AG04450 (cell line): ENCODE results near the gene TOMT. TPM values are rescaled to one million over a fixed set of nuclear protein-coding genes. Genes with fewer than 3 reads are reported as not detected.

Experiments used
- CTCF ChIA-PET: fragments of 300-600, 350-600 bp; formaldehyde crosslinking; extraction: SDS; loops from one replicate; lab custom pipeline; 2022; ENCODE audit warnings: antibody characterized with exemption, inconsistent platforms; lab: Charles Lee
- POLR2A ChIA-PET: fragments of 350-600 bp; formaldehyde crosslinking; extraction: SDS; loops from one replicate; lab custom pipeline; 2021; ENCODE audit warnings: antibody characterized with exemption, inconsistent platforms; lab: Yijun Ruan, JAX
- DNase-seq: peaks from one replicate; pipeline ENCODE4 v3.0.0-alpha.2; 2011; ENCODE audit warnings: low read depth, low spot score
- H3K27ac ChIP-seq: one replicate; pipeline ENCODE4 v1.5.1; 2012; ENCODE audit warnings: low read depth, low read length, control low read depth
- H3K27me3 ChIP-seq: one replicate; pipeline ENCODE4 v1.6.0; 2012; ENCODE audit warnings: low read length; ENCODE audit not compliant: control insufficient read depth, insufficient read depth
- H3K4me3 ChIP-seq: 2 replicates; pipeline ENCODE4 v1.5.1; 2011; ENCODE audit warnings: mild to moderate bottlenecking, low read depth, low read length, control low read depth
- H3K9me3 ChIP-seq: 2 replicates; pipeline ENCODE4 v1.5.1; 2012; ENCODE audit warnings: low read length; ENCODE audit not compliant: control insufficient read depth, insufficient read depth
- polyA plus RNA-seq: library from polyadenylated mRNA; depleted of rRNA; stranded (reverse); fragments of >200 nt; gene quantifications from 2 replicates; pipeline ENCODE4 v1.2.3, GENCODE V29; 2011
- TF ChIP-seq, protein P1 (sequence below): IDR thresholded peaks from 2 replicates; pipeline ENCODE4 v1.5.1; 2011; ENCODE audit warnings: low read depth, low read length, control low read depth, inconsistent platforms

TOMT gene
- polyA plus RNA-seq, 1 experiment: not detected

GRCh38 chr11:72083414-72083813 is 22.3 kb upstream of the TOMT start:
- TF ChIP-seq, protein P1, sequence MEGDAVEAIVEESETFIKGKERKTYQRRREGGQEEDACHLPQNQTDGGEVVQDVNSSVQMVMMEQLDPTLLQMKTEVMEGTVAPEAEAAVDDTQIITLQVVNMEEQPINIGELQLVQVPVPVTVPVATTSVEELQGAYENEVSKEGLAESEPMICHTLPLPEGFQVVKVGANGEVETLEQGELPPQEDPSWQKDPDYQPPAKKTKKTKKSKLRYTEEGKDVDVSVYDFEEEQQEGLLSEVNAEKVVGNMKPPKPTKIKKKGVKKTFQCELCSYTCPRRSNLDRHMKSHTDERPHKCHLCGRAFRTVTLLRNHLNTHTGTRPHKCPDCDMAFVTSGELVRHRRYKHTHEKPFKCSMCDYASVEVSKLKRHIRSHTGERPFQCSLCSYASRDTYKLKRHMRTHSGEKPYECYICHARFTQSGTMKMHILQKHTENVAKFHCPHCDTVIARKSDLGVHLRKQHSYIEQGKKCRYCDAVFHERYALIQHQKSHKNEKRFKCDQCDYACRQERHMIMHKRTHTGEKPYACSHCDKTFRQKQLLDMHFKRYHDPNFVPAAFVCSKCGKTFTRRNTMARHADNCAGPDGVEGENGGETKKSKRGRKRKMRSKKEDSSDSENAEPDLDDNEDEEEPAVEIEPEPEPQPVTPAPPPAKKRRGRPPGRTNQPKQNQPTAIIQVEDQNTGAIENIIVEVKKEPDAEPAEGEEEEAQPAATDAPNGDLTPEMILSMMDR: no peak
- Histone ChIP-seq H3K9me3 (no peaks in the 10 kb centered on the region; the same call in 1 of the 2 replicates), H3K27ac (no peak overlapping the region), H3K27me3 (no peaks in the 10 kb centered on the region), H3K4me3 (no peak overlapping the region)
- ChIA-PET POLR2A (no interaction called here), CTCF (interaction anchor here (7.3 kb wide), 1 partner anchor 58 kb away, joined by 75 read pairs; no protein-coding TSS in a partner anchor)
- no peak for DNase-seq

- H3K9me3 ChIP-seq: no peaks in the 10 kb centered on the region; the same call in 1 of the 2 replicates
- TF ChIP-seq, protein P1: no peak
- no peak overlapping the region for H3K4me3 ChIP-seq
- no peak for DNase-seq
- H3K27ac ChIP-seq: no peak overlapping the region
- CTCF ChIA-PET: interaction anchor here (0.7 to 7.3 kb wide), 2 partner anchors 12 to 58 kb away, joined by 3 to 75 read pairs; no protein-coding TSS in a partner anchor
- no peaks in the 10 kb centered on the region for H3K27me3 ChIP-seq
- POLR2A ChIA-PET: no interaction called here
Observed at GRCh38 chr11:72084076-72084475, 21.6 kb upstream of the TOMT start.

- no peak overlapping the region for H3K4me3 ChIP-seq
- ChIA-PET CTCF (interaction anchor here (0.8 to 7.3 kb wide), 2 partner anchors 59 to 346 kb away, joined by 4 to 75 read pairs; no protein-coding TSS in a partner anchor), POLR2A (interaction anchor here (1.1 kb wide), 1 partner anchor 45 kb away, joined by 4 read pairs; no protein-coding TSS in a partner anchor)
- H3K9me3 ChIP-seq: no peaks in the 10 kb centered on the region; the same call in 1 of the 2 replicates
- TF ChIP-seq, protein P1: no peak
- H3K27ac ChIP-seq: no peak overlapping the region
- DNase-seq: no peak
- no peaks in the 10 kb centered on the region for H3K27me3 ChIP-seq
Observed at GRCh38 chr11:72084965-72085364, 20.8 kb upstream of the TOMT start.

DNA sequence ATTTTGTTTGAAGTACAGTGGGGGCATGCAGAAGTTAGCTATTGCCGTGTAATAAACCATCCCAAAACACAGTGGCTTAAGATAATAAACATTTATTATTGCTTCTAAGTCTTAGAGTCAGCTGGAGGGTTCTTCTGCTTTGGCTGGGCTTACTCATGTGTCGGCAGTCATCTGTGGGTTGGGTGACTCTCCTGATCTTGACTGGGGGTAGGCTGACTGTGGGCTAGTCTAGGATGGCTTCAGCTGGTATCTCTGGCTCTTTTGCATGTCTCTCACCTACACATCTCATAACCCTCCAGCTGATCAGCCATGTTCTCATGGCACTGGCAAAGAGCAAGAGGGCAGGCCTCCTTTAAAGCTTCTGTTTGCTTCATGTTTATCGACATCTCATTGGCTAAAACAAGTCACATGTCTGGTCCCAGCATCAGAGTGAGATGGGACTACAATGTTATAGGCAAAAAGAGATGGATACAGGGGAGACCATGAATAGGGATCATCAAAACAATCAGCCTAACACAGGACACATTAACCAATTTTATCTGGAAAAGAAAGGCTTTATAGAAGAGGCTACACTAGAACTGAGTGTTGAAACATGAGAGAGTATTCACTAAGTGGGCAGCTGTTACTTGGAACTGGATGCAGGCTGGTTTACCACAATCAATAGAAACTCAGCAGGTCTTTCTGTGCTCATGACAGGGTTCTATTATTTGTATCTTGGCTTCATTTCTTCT is 19.9 kb upstream of the TOMT start:
- no peaks in the 10 kb centered on the region for H3K27me3 ChIP-seq
- DNase-seq: no peak
- no peak overlapping the region for H3K27ac ChIP-seq
- no peak overlapping the region for H3K4me3 ChIP-seq
- TF ChIP-seq, protein P1: no peak
- ChIA-PET CTCF (interaction anchor here (7.3 kb wide), 1 partner anchor 60 kb away, joined by 75 read pairs; no protein-coding TSS in a partner anchor), POLR2A (interaction anchor here (1.1 kb wide), 1 partner anchor 46 kb away, joined by 4 read pairs; no protein-coding TSS in a partner anchor)
- no peaks in the 10 kb centered on the region for H3K9me3 ChIP-seq
